ENCODE results near the gene CNTN4.
"Not testable (repeated sequence)": the region's sequence is repeated elsewhere in the genome, so short reads cannot be mapped to it uniquely, and the experiment has no call there.

CNTN4 gene

GRCh38 chr3:2523281-2523836, 424.7 kb downstream of the CNTN4 start:
- Histone ChIP-seq H3K27ac (ENCODE audit: low read depth, low read length) (no peak overlapping the region), H3K4me3 (ENCODE audit: low read depth in 1 of 2, low read length in 2 of 2) (no peak overlapping the region), H3K36me3 (ENCODE audit: control insufficient read depth in 1 of 2, insufficient read depth in 2 of 2, low read length in 2 of 2) (no peaks in the 10 kb centered on the region), H3K9me3 (ENCODE audit: control insufficient read depth in 1 of 2, low read length in 2 of 2) (peaks cover 0 to 6% of the 10 kb centered on the region in 2 donors), H3K27me3 (ENCODE audit: control insufficient read depth in 1 of 2, insufficient read depth in 2 of 2, low read length in 2 of 2) (no peaks in the 10 kb centered on the region), H3K9ac (ENCODE audit: low read depth in 1 of 2, low read length in 2 of 2) (no peak overlapping the region), H3K4me1 (ENCODE audit: control insufficient read depth in 1 of 2, insufficient read depth in 2 of 2, low read length in 2 of 2) (no peaks in the 10 kb centered on the region)

GRCh38 chr3:2525968-2526367, 427.3 kb downstream of the CNTN4 start:
- Histone ChIP-seq H3K36me3 (ENCODE audit: control insufficient read depth in 1 of 2, insufficient read depth in 2 of 2, low read length in 2 of 2) (no peaks in the 10 kb centered on the region), H3K9me3 (ENCODE audit: control insufficient read depth in 1 of 2, low read length in 2 of 2) (no peaks in the 10 kb centered on the region), H3K4me1 (ENCODE audit: control insufficient read depth in 1 of 2, insufficient read depth in 2 of 2, low read length in 2 of 2) (no peaks in the 10 kb centered on the region), H3K4me3 (ENCODE audit: low read depth in 1 of 2, low read length in 2 of 2) (no peak overlapping the region), H3K9ac (ENCODE audit: low read depth in 1 of 2, low read length in 2 of 2) (no peak overlapping the region), H3K27ac (ENCODE audit: low read depth, low read length) (no peak overlapping the region), H3K27me3 (ENCODE audit: control insufficient read depth in 1 of 2, insufficient read depth in 2 of 2, low read length in 2 of 2) (no peaks in the 10 kb centered on the region)

- Histone ChIP-seq H3K9ac (ENCODE audit: low read depth in 1 of 2, low read length in 2 of 2) (no peak overlapping the region), H3K27ac (ENCODE audit: low read depth, low read length) (no peak overlapping the region), H3K27me3 (ENCODE audit: control insufficient read depth in 1 of 2, insufficient read depth in 2 of 2, low read length in 2 of 2) (no peaks in the 10 kb centered on the region), H3K4me3 (ENCODE audit: low read depth in 1 of 2, low read length in 2 of 2) (no peak overlapping the region), H3K4me1 (ENCODE audit: control insufficient read depth in 1 of 2, insufficient read depth in 2 of 2, low read length in 2 of 2) (no peaks in the 10 kb centered on the region), H3K9me3 (ENCODE audit: control insufficient read depth in 1 of 2, low read length in 2 of 2) (peaks cover 0 to 2% of the 10 kb centered on the region in 2 donors), H3K36me3 (ENCODE audit: control insufficient read depth in 1 of 2, insufficient read depth in 2 of 2, low read length in 2 of 2) (no peaks in the 10 kb centered on the region)
Observed at GRCh38 chr3:2526926-2527325, 428.3 kb downstream of the CNTN4 start.

- not testable (repeated sequence) for H3K9me3 ChIP-seq (ENCODE audit: control insufficient read depth in 1 of 2, low read length in 2 of 2); H3K27me3 ChIP-seq (ENCODE audit: control insufficient read depth in 1 of 2, insufficient read depth in 2 of 2, low read length in 2 of 2); H3K27ac ChIP-seq (ENCODE audit: low read depth, low read length); H3K36me3 ChIP-seq (ENCODE audit: control insufficient read depth in 1 of 2, insufficient read depth in 2 of 2, low read length in 2 of 2); H3K9ac ChIP-seq (ENCODE audit: low read depth in 1 of 2, low read length in 2 of 2); H3K4me1 ChIP-seq (ENCODE audit: control insufficient read depth in 1 of 2, insufficient read depth in 2 of 2, low read length in 2 of 2); H3K4me3 ChIP-seq (ENCODE audit: low read depth in 1 of 2, low read length in 2 of 2)
Observed at GRCh38 chr3:2527328-2527727, 428.7 kb downstream of the CNTN4 start.

GRCh38 chr3:2534767-2535166, 436.1 kb downstream of the CNTN4 start:
- not testable (repeated sequence) for H3K27ac ChIP-seq (ENCODE audit: low read depth, low read length); H3K36me3 ChIP-seq (ENCODE audit: control insufficient read depth in 1 of 2, insufficient read depth in 2 of 2, low read length in 2 of 2); H3K4me3 ChIP-seq (ENCODE audit: low read depth in 1 of 2, low read length in 2 of 2); H3K4me1 ChIP-seq (ENCODE audit: control insufficient read depth in 1 of 2, insufficient read depth in 2 of 2, low read length in 2 of 2); H3K9me3 ChIP-seq (ENCODE audit: control insufficient read depth in 1 of 2, low read length in 2 of 2); H3K9ac ChIP-seq (ENCODE audit: low read depth in 1 of 2, low read length in 2 of 2); H3K27me3 ChIP-seq (ENCODE audit: control insufficient read depth in 1 of 2, insufficient read depth in 2 of 2, low read length in 2 of 2)

- Histone ChIP-seq H3K4me3 (ENCODE audit: low read depth in 1 of 2, low read length in 2 of 2) (no peak overlapping the region), H3K36me3 (ENCODE audit: control insufficient read depth in 1 of 2, insufficient read depth in 2 of 2, low read length in 2 of 2) (no peaks in the 10 kb centered on the region), H3K9me3 (ENCODE audit: control insufficient read depth in 1 of 2, low read length in 2 of 2) (peaks cover 4% of the 10 kb centered on the region in 2 donors), H3K9ac (ENCODE audit: low read depth in 1 of 2, low read length in 2 of 2) (no peak overlapping the region), H3K27me3 (ENCODE audit: control insufficient read depth in 1 of 2, insufficient read depth in 2 of 2, low read length in 2 of 2) (no peaks in the 10 kb centered on the region), H3K27ac (ENCODE audit: low read depth, low read length) (no peak overlapping the region), H3K4me1 (ENCODE audit: control insufficient read depth in 1 of 2, insufficient read depth in 2 of 2, low read length in 2 of 2) (no peaks in the 10 kb centered on the region)
Observed at GRCh38 chr3:2535206-2535605, 436.5 kb downstream of the CNTN4 start.

- H3K36me3 ChIP-seq (ENCODE audit: control insufficient read depth in 1 of 2, insufficient read depth in 2 of 2, low read length in 2 of 2): no peaks in the 10 kb centered on the region
Observed at GRCh38 chr3:2536575-2536974, 437.9 kb downstream of the CNTN4 start.

GRCh38 chr3:2540115-2540514, 441.4 kb downstream of the CNTN4 start:
- H3K9me3 ChIP-seq (ENCODE audit: control insufficient read depth in 1 of 2, low read length in 2 of 2): peaks cover 2 to 8% of the 10 kb centered on the region in 2 donors
- no peaks in the 10 kb centered on the region for H3K4me1 ChIP-seq (ENCODE audit: control insufficient read depth in 1 of 2, insufficient read depth in 2 of 2, low read length in 2 of 2)
- no peak overlapping the region for H3K9ac ChIP-seq (ENCODE audit: low read depth in 1 of 2, low read length in 2 of 2)
- no peak overlapping the region for H3K4me3 ChIP-seq (ENCODE audit: low read depth in 1 of 2, low read length in 2 of 2)
- H3K27ac ChIP-seq (ENCODE audit: low read depth, low read length): no peak overlapping the region
- no peaks in the 10 kb centered on the region for H3K36me3 ChIP-seq (ENCODE audit: control insufficient read depth in 1 of 2, insufficient read depth in 2 of 2, low read length in 2 of 2)
- H3K27me3 ChIP-seq (ENCODE audit: control insufficient read depth in 1 of 2, insufficient read depth in 2 of 2, low read length in 2 of 2): no peaks in the 10 kb centered on the region

More at GRCh38 chr3:2536575-2536974, 437.9 kb downstream of the CNTN4 start:
- H3K27ac ChIP-seq (ENCODE audit: low read depth, low read length): no peak overlapping the region
- no peak overlapping the region for H3K4me3 ChIP-seq (ENCODE audit: low read depth in 1 of 2, low read length in 2 of 2)
- no peak overlapping the region for H3K9ac ChIP-seq (ENCODE audit: low read depth in 1 of 2, low read length in 2 of 2)
- no peaks in the 10 kb centered on the region for H3K27me3 ChIP-seq (ENCODE audit: control insufficient read depth in 1 of 2, insufficient read depth in 2 of 2, low read length in 2 of 2)
- peaks cover 2 to 4% of the 10 kb centered on the region in 2 donors for H3K9me3 ChIP-seq (ENCODE audit: control insufficient read depth in 1 of 2, low read length in 2 of 2)
- H3K4me1 ChIP-seq (ENCODE audit: control insufficient read depth in 1 of 2, insufficient read depth in 2 of 2, low read length in 2 of 2): no peaks in the 10 kb centered on the region

- H3K36me3 ChIP-seq (ENCODE audit: control insufficient read depth in 1 of 2, insufficient read depth in 2 of 2, low read length in 2 of 2): no peaks in the 10 kb centered on the region
- no peak overlapping the region for H3K27ac ChIP-seq (ENCODE audit: low read depth, low read length)
- H3K27me3 ChIP-seq (ENCODE audit: control insufficient read depth in 1 of 2, insufficient read depth in 2 of 2, low read length in 2 of 2): no peaks in the 10 kb centered on the region
- H3K4me3 ChIP-seq (ENCODE audit: low read depth in 1 of 2, low read length in 2 of 2): no peak overlapping the region
- H3K9ac ChIP-seq (ENCODE audit: low read depth in 1 of 2, low read length in 2 of 2): no peak overlapping the region
- H3K9me3 ChIP-seq (ENCODE audit: control insufficient read depth in 1 of 2, low read length in 2 of 2): peaks cover 0 to 11% of the 10 kb centered on the region in 2 donors
- no peaks in the 10 kb centered on the region for H3K4me1 ChIP-seq (ENCODE audit: control insufficient read depth in 1 of 2, insufficient read depth in 2 of 2, low read length in 2 of 2)
Observed at GRCh38 chr3:2543247-2543646, 444.6 kb downstream of the CNTN4 start.

GRCh38 chr3:2544212-2544611, 445.5 kb downstream of the CNTN4 start:
- H3K9ac ChIP-seq (ENCODE audit: low read depth in 1 of 2, low read length in 2 of 2): no peak overlapping the region
- H3K4me1 ChIP-seq (ENCODE audit: control insufficient read depth in 1 of 2, insufficient read depth in 2 of 2, low read length in 2 of 2): no peaks in the 10 kb centered on the region
- no peaks in the 10 kb centered on the region for H3K27me3 ChIP-seq (ENCODE audit: control insufficient read depth in 1 of 2, insufficient read depth in 2 of 2, low read length in 2 of 2)
- no peak overlapping the region for H3K27ac ChIP-seq (ENCODE audit: low read depth, low read length)
- H3K4me3 ChIP-seq (ENCODE audit: low read depth in 1 of 2, low read length in 2 of 2): no peak overlapping the region
- peaks cover 0 to 11% of the 10 kb centered on the region in 2 donors for H3K9me3 ChIP-seq (ENCODE audit: control insufficient read depth in 1 of 2, low read length in 2 of 2)
- no peaks in the 10 kb centered on the region for H3K36me3 ChIP-seq (ENCODE audit: control insufficient read depth in 1 of 2, insufficient read depth in 2 of 2, low read length in 2 of 2)

- no peak overlapping the region for H3K27ac ChIP-seq (ENCODE audit: low read depth, low read length)
- H3K9me3 ChIP-seq (ENCODE audit: control insufficient read depth in 1 of 2, low read length in 2 of 2): peaks cover 0 to 11% of the 10 kb centered on the region in 2 donors
- H3K4me1 ChIP-seq (ENCODE audit: control insufficient read depth in 1 of 2, insufficient read depth in 2 of 2, low read length in 2 of 2): no peaks in the 10 kb centered on the region
- H3K27me3 ChIP-seq (ENCODE audit: control insufficient read depth in 1 of 2, insufficient read depth in 2 of 2, low read length in 2 of 2): no peaks in the 10 kb centered on the region
- no peaks in the 10 kb centered on the region for H3K36me3 ChIP-seq (ENCODE audit: control insufficient read depth in 1 of 2, insufficient read depth in 2 of 2, low read length in 2 of 2)
- H3K9ac ChIP-seq (ENCODE audit: low read depth in 1 of 2, low read length in 2 of 2): no peak overlapping the region
- H3K4me3 ChIP-seq (ENCODE audit: low read depth in 1 of 2, low read length in 2 of 2): no peak overlapping the region
Observed at GRCh38 chr3:2544718-2545117, 446.1 kb downstream of the CNTN4 start.
